ENCODE data around the gene BEND6.

The BEND6 gene

GRCh38 chr6:56954403-56955170 is at the start of gene BEND6:
BEND6 (plus strand) TSS chr6:56955107; CDS start chr6:56981811, 26,704 bp downstream.
- DNase-seq: peak; percentile 35 to 68

- DNase-seq: no peak
Measured at GRCh38 chr6:56905378-56905777, 49.5 kb upstream of the BEND6 start.

- no peak for DNase-seq
Measured at GRCh38 chr6:56906752-56907151, 48.2 kb upstream of the BEND6 start.

GRCh38 chr6:56909115-56909907 is 45.6 kb upstream of the BEND6 start:
- no peak for DNase-seq

- no peak for DNase-seq
Measured at GRCh38 chr6:56911847-56912246, 43.1 kb upstream of the BEND6 start.

- peak; percentile 56 to 85 for DNase-seq
Measured at GRCh38 chr6:56913285-56914074, 41.4 kb upstream of the BEND6 start.

- peak; percentile 38 to 74 for DNase-seq
Measured at GRCh38 chr6:56914798-56915658, 39.9 kb upstream of the BEND6 start.

- DNase-seq: no peak
Measured at GRCh38 chr6:56915832-56916231, 39.1 kb upstream of the BEND6 start.

GRCh38 chr6:56916849-56917551 is 37.9 kb upstream of the BEND6 start:
- DNase-seq: no peak

GRCh38 chr6:56922645-56923044 is 32.3 kb upstream of the BEND6 start:
- no peak for DNase-seq

- no peak for DNase-seq
Measured at GRCh38 chr6:56923565-56923964, 31.3 kb upstream of the BEND6 start.

- DNase-seq: no peak
Measured at GRCh38 chr6:56927538-56928453, 27.1 kb upstream of the BEND6 start.

- no peak for DNase-seq
Measured at GRCh38 chr6:56930846-56931245, 24.1 kb upstream of the BEND6 start.

GRCh38 chr6:56932910-56933477 is 21.9 kb upstream of the BEND6 start:
- no peak for DNase-seq

- no peak for DNase-seq
Measured at GRCh38 chr6:56933650-56934049, 21.3 kb upstream of the BEND6 start.

- DNase-seq: no peak
Measured at GRCh38 chr6:56934876-56935275, 20.0 kb upstream of the BEND6 start.

- DNase-seq: no peak
Measured at GRCh38 chr6:56936466-56936865, 18.4 kb upstream of the BEND6 start.

GRCh38 chr6:56938649-56939191 is 16.2 kb upstream of the BEND6 start:
- DNase-seq: no peak

- no peak for DNase-seq
Measured at GRCh38 chr6:56940463-56940862, 14.4 kb upstream of the BEND6 start.

GRCh38 chr6:56940977-56941376 is 13.9 kb upstream of the BEND6 start:
- DNase-seq: no peak

Measured in NCI-H524 (cell line).